ENCODE data around the gene TBC1D22B.

- TF ChIP-seq SCRT1 (tag by site-specific recombination; IDR thresholded peaks at IDR 0.05; ENCODE audit: borderline replicate concordance) (no peak), ZNF558 (tag by site-specific recombination; IDR thresholded peaks at IDR 0.05) (no peak), CTCF (tag by site-specific recombination; IDR thresholded peaks at IDR 0.05) (no peak), ZNF175 (tag by site-specific recombination; IDR thresholded peaks at IDR 0.05) (no peak), ZNF677 (tag by site-specific recombination; IDR thresholded peaks at IDR 0.05) (no peak), HIC1 (tag by site-specific recombination; IDR thresholded peaks at IDR 0.05) (no peak), KLF7 (tag by site-specific recombination; IDR thresholded peaks at IDR 0.05; ENCODE audit: borderline replicate concordance) (no peak), YY1 (tag by site-specific recombination; IDR thresholded peaks at IDR 0.05) (no peak)
These were observed 97.2 kb downstream of the TBC1D22B start for GRCh38 chr6:37354526-37355384.

Measured in HEK293 (cell line).